Astrocyte (in vitro differentiated cells and primary cell): ENCODE data around the gene CEBPG. TPM values are rescaled to one million over a fixed set of nuclear protein-coding genes. Genes with fewer than 3 reads are reported as not detected.

ENCODE experiments used
- DNase-seq: peaks from one replicate; pipeline ENCODE4 v3.0.0-alpha.2; 2010; ENCODE audit warnings: low read depth
- FAIRE-seq: peaks from 2 replicates; lab custom pipeline; 2011; peaks lifted over from hg19 to GRCh38; lab: Jason Lieb, UNC
- H2AFZ ChIP-seq: 2 replicates; pipeline ENCODE4 v1.6.0; 2012; ENCODE audit warnings: low read depth, low read length, inconsistent platforms
- H3K27ac ChIP-seq: 2 replicates; pipeline ENCODE4 v1.5.1; 2011; ENCODE audit warnings: low read depth, low read length, inconsistent platforms
- H3K27me3 ChIP-seq: 2 replicates; pipeline ENCODE4 v1.6.0; 2011; ENCODE audit warnings: low read length, inconsistent platforms; ENCODE audit not compliant: insufficient read depth
- H3K36me3 ChIP-seq: 2 replicates; pipeline ENCODE4 v1.5.1; 2011; ENCODE audit warnings: low read length, inconsistent platforms; ENCODE audit not compliant: insufficient read depth
- H3K4me1 ChIP-seq: 2 replicates; pipeline ENCODE4 v1.5.1; 2011; ENCODE audit warnings: low read length, inconsistent platforms; ENCODE audit not compliant: insufficient read depth
- H3K4me2 ChIP-seq: 2 replicates; pipeline ENCODE4 v1.6.0; 2012; ENCODE audit warnings: low read length, inconsistent platforms
- H3K4me3 ChIP-seq: 2 replicates; pipeline ENCODE4 v1.5.1; 2011; ENCODE audit warnings: low read depth, mild to moderate bottlenecking, low read length, inconsistent platforms; ENCODE audit not compliant: insufficient read depth
- H3K79me2 ChIP-seq: 2 replicates; pipeline ENCODE4 v1.6.0; 2012; ENCODE audit warnings: mild to moderate bottlenecking, low read length, inconsistent platforms; ENCODE audit not compliant: insufficient read depth
- H3K9ac ChIP-seq: 2 replicates; pipeline ENCODE4 v1.6.0; 2012; ENCODE audit warnings: mild to moderate bottlenecking, low read length, inconsistent platforms
- H3K9me3 ChIP-seq: 2 replicates; pipeline ENCODE4 v1.5.1; 2012; ENCODE audit warnings: low read depth, mild to moderate bottlenecking, low read length, inconsistent platforms; ENCODE audit not compliant: insufficient read depth
- H4K20me1 ChIP-seq: 2 replicates; pipeline ENCODE4 v1.6.0; 2012; ENCODE audit warnings: low read length, inconsistent platforms; ENCODE audit not compliant: insufficient read depth
- H3K27ac Mint-ChIP-seq: one replicate; pipeline ENCODE4 v1.8.0; 2021; ENCODE audit warnings: mild to moderate bottlenecking, mixed read lengths; ENCODE audit not compliant: unreplicated experiment
- H3K27me3 Mint-ChIP-seq: one replicate; pipeline ENCODE4 v1.8.0; 2021; ENCODE audit warnings: low read depth, mixed read lengths; ENCODE audit not compliant: unreplicated experiment
- H3K36me3 Mint-ChIP-seq: one replicate; pipeline ENCODE4 v1.8.0; 2021; ENCODE audit warnings: low read depth, mixed read lengths; ENCODE audit not compliant: unreplicated experiment
- H3K4me1 Mint-ChIP-seq: one replicate; pipeline ENCODE4 v1.8.0; 2021; ENCODE audit warnings: low read depth, mixed read lengths; ENCODE audit not compliant: unreplicated experiment
- H3K4me3 Mint-ChIP-seq: one replicate; pipeline ENCODE4 v1.8.0; 2021; ENCODE audit warnings: mild to moderate bottlenecking, moderate library complexity, mixed read lengths; ENCODE audit not compliant: unreplicated experiment
- H3K9me3 Mint-ChIP-seq: one replicate; pipeline ENCODE4 v1.8.0; 2021; ENCODE audit warnings: mild to moderate bottlenecking, mixed read lengths; ENCODE audit not compliant: unreplicated experiment
- EZH2 ChIP-seq: IDR thresholded peaks from 2 replicates; pipeline ENCODE4 v1.6.1; 2012; ENCODE audit warnings: mild to moderate bottlenecking, low read length, inconsistent platforms; ENCODE audit not compliant: insufficient read depth
- total RNA-seq: library from RNA; stranded (reverse); gene quantifications from 2 replicates; pipeline ENCODE4 v1.2.1, GENCODE V29; 2021
- TF ChIP-seq, protein P1 (sequence below): IDR thresholded peaks from 2 replicates; pipeline ENCODE4 v1.5.1; 2011; ENCODE audit warnings: low read depth, mild to moderate bottlenecking, inconsistent platforms, low read length, moderate library complexity; ENCODE audit not compliant: insufficient read depth

CEBPG gene
- total RNA-seq, 1 donor from 2014 or later: 31.7 TPM

DNA sequence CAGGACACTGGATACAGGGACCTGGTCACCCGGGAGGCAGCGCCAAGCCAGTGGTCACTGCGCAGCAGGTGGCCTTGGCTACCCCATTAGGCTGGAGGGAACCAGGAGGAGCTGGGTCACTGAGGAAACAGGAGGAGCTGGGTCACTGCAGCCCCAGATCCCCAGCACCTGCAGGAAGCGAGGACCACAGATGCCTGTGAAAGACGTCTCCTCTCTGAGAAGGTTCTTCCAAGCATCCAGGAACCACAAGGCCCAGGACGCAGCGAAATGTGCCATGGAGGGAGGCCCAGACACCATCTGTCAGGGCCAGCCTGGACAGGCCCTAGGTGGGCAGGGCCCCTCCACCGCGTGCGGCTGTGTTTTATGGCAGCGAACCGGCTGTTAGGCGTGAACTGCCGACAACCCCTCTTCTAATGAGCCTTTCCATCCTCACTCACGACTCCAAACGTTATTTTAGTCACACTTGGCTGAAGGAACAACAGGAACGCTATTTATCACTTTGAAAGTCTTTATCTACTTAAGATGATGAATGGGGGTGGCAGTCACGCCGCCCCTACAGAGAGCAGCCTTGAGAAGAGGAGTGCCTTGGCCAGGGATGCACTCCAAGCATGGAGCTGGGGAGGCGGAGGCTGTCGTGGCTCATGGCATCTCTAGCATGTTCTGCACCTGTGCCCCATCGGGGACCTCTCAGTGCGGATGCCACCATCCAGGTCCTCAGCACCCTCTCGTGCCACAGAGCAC is 53.3 kb downstream of the CEBPG start:
- H3K4me2 ChIP-seq: no peak overlapping the region

DNA sequence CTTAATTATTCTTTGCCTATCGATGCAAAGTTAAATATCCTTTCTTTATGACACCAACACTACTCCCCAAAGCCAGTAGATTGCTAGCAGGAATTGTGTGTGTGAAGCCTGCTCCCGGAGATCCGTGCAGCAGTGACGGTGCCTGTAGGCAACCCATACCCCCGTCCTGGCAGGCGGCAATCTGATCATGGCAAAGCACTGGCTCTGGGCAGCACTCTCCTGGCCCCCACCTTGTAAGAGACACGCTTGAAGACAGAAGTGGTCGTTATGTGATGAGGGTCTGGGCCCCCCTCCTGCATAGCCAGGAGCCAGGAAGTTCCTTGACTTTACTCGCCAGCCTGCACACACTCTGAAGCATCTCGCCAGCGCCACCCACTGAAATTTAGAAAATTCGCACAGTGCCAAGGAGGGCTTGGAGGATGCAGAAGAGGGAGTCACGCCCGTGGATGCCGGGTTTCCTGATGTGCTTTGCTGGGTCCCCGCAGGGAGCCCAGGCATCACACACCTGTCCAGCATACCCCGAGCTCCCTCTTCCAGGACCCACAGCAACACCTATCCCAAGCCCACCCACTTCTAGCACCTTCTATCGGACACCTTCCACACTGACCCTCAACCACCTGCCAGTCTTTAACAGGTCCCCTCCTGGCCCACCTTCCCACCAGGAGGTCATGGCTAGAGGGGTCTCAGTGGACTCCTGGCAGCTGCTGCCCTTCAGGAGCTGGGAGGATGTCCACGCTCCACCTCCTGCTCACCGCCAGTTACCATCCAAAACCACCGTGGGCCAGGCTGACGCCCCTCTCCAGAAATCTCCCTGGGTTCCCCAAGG is 54.5 kb downstream of the CEBPG start:
- DNase-seq (no peak), FAIRE-seq (no peak)
- Mint-ChIP-seq H3K9me3 (peaks cover 4% of the 10 kb centered on the region), H3K4me1 (no peaks in the 10 kb centered on the region), H3K36me3 (no peaks in the 10 kb centered on the region), H3K27ac (no peak overlapping the region), H3K27me3 (peaks cover 3% of the 10 kb centered on the region), H3K4me3 (no peak overlapping the region)
- Histone ChIP-seq H3K79me2 (no peaks in the 10 kb centered on the region), H3K4me1 (no peaks in the 10 kb centered on the region), H3K36me3 (no peaks in the 10 kb centered on the region), H3K9me3 (no peaks in the 10 kb centered on the region), H3K9ac (no peak overlapping the region), H3K27me3 (no peaks in the 10 kb centered on the region), H2AFZ (no peak overlapping the region), H3K4me3 (no peak overlapping the region), H3K27ac (no peak overlapping the region), H4K20me1 (peaks cover 6% of the 10 kb centered on the region), H3K4me2 (no peak overlapping the region)
- no peak for TF ChIP-seq EZH2
- TF ChIP-seq, protein P1, sequence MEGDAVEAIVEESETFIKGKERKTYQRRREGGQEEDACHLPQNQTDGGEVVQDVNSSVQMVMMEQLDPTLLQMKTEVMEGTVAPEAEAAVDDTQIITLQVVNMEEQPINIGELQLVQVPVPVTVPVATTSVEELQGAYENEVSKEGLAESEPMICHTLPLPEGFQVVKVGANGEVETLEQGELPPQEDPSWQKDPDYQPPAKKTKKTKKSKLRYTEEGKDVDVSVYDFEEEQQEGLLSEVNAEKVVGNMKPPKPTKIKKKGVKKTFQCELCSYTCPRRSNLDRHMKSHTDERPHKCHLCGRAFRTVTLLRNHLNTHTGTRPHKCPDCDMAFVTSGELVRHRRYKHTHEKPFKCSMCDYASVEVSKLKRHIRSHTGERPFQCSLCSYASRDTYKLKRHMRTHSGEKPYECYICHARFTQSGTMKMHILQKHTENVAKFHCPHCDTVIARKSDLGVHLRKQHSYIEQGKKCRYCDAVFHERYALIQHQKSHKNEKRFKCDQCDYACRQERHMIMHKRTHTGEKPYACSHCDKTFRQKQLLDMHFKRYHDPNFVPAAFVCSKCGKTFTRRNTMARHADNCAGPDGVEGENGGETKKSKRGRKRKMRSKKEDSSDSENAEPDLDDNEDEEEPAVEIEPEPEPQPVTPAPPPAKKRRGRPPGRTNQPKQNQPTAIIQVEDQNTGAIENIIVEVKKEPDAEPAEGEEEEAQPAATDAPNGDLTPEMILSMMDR: no peak

More for the DNA sequence above, 53.3 kb downstream of the CEBPG start:
- Histone ChIP-seq H3K36me3 (no peaks in the 10 kb centered on the region), H3K4me1 (no peaks in the 10 kb centered on the region), H3K9me3 (no peaks in the 10 kb centered on the region), H3K79me2 (no peaks in the 10 kb centered on the region), H3K4me3 (no peak overlapping the region), H4K20me1 (peaks cover 11% of the 10 kb centered on the region), H2AFZ (no peak overlapping the region), H3K27me3 (no peaks in the 10 kb centered on the region), H3K27ac (no peak overlapping the region), H3K9ac (no peak overlapping the region)
- DNase-seq (no peak), FAIRE-seq (no peak)
- no peaks in the 10 kb centered on the region for H3K27me3 Mint-ChIP-seq
- no peak overlapping the region for H3K27ac Mint-ChIP-seq
- TF ChIP-seq, protein P1: no peak
- TF ChIP-seq EZH2: no peak
- H3K4me1 Mint-ChIP-seq: no peaks in the 10 kb centered on the region
- no peaks in the 10 kb centered on the region for H3K36me3 Mint-ChIP-seq
- peaks cover 4% of the 10 kb centered on the region for H3K9me3 Mint-ChIP-seq
- H3K4me3 Mint-ChIP-seq: no peak overlapping the region
